ENCODE data around the gene TNS3.

TNS3 gene

DNA sequence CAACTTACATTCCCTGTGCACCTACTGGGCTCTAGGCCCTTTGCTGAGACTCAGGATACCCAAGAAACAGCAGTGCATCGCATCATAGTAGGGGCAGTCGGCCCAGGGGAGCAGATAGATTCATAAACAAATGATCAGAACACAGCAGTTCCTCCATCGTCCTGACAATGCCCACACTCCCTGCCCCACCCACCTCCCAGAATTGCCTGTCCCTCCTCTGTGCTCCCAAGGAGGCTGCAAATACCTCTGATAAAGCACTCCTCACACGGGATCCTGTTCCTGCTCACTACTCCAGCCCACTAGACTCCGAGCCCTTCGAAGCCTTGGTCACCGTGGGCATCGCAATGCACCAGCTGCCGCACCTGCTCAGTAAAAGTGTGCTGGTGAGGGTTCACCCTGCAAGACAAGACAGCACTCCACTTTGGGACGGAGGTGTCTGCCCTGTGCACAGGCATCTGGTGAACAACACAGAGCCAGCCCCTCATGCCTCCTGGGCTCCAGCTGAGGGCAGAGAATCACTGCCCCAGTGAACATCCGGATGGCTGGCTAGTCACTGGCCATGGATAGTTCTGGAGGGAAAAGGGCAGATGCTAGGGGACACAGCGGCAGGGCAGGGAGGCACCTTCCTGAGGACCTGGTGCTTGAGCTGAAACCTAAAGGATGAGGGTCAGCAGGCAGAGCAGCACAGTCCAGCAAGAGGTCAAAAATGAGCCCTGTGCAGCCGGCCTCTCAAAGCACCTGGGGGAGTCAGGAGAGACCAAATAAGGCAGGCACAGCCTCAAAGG, 60.7 kb downstream of the TNS3 start:
- DNase-seq (ENCODE audit: low read depth): no peak

DNA sequence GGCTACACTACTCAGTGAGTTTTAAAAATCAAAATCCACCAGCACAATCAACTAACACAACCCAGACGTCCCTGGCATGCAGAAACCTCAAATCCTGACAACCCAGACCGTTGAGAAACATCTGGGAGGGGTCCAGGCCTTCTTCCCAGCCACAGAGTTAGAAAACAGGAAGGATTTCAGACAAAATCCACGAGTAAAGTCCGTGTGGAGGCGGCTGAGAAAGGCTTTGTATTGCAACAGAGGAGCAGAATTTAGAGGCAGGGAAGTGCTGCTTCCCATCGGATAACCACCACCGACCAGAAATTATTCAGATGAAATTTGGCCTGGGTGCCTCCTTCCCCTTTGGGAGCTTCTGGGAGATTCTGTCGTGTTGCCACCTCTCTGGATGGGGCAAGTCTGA, 61.5 kb downstream of the TNS3 start:
- DNase-seq (ENCODE audit: low read depth): no peak

DNA sequence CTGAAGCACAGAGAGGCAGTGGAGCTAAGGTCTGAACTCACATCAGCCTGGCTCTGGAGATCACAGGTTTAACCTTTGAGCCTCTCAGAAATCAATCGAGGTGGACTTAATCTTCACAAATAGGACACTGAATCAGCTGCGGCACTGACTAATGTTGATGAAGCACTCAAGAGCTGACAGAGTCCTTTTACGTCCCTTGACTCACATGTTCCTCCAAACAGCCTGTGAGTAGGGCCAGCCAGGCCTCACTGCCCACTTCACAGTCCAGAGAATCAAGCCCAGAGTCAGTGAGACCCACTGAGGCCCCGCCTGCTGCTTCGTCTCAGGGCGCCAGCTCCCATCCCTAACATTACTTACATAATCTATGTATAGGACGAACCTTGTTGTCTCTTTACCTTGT, 63.1 kb downstream of the TNS3 start:
- no peak for DNase-seq (ENCODE audit: low read depth)

DNA sequence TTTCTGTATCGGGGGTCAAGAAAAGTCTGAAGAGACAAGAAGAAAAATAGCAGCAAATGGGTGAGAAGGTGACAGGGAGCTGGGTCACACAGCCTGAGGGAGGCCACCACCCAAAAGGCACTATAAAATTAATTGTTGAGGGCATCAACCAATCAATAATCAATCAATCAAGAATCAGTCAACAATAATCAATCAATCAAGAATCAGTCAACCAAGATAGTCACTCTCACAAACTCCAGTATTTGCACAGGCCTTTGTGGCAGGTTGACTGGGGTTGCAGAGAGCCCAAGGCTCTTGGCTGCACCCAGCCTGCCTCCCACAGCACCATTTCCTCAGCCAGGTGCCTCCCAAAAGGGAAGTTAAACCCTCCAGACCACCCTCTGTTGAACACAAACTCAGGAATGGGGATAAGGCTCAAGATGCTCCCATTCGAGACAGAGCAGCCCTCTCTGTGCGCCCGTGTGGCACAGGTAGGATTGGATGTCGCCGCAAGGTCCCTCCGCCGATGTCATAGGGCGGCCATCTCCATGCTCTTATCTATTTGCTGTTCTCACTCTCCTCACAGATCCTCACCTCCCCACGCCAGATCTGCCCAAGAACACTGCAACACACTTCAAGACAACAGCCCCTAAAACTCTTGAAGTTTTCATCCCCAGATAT, 64.0 kb downstream of the TNS3 start:
- no peak for DNase-seq (ENCODE audit: low read depth)

DNA sequence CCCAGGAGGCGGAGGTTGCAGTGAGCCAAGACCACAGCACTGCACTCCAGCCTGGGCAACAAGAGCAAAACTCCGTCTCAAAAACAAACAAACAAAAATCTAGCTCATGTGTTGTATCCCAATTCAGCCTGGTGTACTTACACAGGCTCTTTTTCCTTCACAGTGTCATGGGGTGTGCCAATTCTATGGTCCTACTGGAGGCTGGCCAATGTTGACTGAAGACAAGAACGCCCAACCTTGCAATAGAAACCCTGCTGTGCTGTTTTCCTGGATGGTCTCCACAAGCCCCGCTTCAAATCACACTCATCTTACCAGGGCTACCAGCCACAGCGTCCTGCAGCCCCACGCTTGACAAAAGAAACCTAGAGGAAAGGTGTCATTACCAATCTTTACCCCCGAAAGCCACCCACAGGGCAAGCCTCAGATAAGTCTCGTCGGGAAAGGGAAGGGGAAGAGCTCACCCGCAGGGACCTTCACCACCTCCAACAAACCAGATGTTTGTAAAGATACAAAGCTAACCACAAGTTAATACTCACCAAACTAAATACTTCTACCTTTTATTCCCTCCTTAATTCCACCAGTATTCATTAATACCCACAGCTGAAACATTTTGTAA, 64.8 kb downstream of the TNS3 start:
- no peak for DNase-seq (ENCODE audit: low read depth)

DNA sequence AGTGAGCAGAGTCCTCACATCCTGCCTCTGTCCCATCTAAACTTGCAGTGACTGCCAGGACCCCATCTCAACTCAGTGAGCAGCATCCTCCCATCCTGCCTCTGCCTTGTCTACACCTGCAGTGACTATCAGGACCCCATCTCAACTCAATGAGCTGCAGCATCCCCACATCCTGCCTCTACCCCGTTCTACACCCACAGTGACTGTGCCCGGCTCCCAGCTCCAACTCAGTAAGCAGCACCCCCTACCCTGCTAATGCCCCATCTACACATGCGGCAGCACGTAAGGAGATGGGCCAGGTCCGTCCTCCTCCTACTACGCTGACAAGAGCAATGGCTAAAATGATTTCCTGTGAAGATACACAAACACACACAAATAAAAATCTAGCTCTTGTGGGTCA, 65.5 kb downstream of the TNS3 start:
- no peak for DNase-seq (ENCODE audit: low read depth)

DNA sequence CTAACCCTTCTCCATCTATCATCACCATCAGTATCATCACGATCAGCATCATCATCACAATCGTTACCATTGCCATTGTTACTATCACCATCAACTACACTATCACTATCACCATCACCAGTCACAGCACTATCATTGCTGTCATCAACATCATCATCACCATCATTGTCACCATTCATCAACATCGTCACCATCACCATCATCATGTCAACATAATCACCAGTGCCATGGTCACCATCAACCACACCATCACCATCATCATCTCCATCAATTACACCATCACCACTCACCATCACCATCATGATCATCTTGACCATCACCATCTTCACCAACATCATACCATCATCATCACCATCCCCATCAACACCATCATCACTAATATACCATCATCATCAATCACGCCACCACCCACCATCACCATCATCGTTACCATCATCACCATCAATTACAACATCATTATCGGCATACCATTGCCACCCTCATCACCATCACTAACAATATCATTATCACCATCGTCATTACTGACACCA, 66.5 kb downstream of the TNS3 start:
- no peak for DNase-seq (ENCODE audit: low read depth)

DNA sequence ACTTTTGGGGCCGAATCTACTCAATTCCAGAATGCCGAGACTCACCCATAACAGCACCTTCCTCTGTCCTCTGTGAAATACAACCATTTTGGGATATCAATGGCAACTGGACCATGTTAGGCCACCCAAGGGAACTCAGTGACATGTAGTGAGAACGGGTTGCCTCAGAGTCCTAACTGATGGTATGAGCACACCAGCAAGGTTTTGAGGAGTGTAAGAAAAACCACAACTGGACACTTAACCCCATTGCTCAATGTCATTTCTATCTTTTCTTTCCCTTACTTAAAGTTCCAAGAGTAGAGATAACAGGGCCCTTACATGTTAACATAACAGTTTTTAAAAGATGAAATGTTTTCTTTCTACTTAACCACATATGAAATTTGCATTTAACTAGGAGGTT, 67.1 kb downstream of the TNS3 start:
- no peak for DNase-seq (ENCODE audit: low read depth)

DNA sequence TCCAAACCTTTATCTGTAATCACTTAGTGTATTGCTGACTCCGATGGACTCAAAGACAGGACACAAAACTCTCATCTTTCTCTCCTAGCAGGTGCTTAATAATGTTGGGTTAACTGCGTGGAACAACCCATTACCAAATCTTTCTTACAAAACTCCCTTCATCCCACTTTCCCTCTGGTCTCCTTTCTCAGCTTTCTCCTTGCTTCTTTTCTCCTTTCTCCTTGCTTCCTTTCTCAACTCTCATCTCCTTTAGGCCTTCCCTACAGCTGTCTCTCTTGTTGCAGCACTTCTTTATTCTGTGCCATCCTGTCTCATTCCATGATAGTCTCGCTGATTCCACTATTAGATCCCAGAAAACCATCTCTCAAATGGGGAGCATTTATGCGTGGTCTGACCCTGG, 67.5 kb downstream of the TNS3 start:
- no peak for DNase-seq (ENCODE audit: low read depth)

DNA sequence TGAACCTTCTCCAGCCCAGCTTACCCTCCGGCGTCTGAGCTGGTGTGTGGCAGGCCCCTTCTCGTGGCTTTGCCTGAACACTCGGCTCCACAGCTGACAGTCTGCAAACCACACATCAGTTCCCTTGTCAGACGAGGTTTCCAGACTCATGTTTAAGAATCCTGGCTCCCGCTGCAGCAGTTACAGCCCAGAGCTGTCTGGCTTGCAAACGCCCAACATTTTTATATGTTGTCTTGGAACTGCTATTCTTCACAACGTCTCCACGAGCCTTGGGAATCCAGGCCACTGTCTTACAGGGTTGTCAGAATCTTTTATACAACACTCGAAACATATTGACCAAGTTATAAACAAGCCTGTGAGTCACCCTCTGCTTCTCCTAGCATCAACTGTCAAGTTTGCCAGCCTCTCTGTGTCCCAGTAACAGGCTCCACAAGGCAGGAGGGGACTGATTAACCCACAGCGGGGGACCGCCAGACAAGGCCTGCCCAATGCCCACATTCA, 68.1 kb downstream of the TNS3 start:
- no peak for DNase-seq (ENCODE audit: low read depth)

DNA sequence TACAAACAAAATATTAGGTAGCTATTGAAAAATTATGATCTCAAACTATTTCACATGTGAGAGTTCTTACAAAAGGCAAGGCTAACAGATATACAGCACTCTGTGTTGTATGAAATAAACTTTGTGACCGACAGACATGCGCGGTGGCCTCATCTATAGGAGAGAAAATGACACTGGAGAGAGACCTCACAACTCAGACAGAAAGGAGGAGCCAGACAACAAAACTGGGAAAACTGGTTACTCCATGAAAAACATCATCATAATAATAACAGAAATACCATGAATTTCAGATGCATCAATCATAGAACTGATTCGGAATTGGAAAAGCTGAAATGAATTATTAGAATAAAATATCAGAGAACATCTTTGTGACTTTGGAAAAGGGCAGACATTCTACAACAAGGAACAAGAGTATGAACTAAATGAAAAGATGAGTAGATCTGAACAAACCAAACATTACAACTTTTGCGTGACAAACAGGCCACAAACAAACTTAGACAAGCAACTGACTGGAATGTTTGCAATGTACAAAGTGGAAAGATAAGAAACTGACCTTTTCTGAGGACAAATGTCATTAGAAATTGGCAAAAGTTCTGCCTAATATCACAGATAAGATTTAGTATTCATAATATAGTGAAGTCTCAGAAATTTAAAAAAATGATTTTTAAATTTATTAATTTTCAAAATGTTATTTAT, 69.3 kb downstream of the TNS3 start:
- DNase-seq (ENCODE audit: low read depth): no peak

DNA sequence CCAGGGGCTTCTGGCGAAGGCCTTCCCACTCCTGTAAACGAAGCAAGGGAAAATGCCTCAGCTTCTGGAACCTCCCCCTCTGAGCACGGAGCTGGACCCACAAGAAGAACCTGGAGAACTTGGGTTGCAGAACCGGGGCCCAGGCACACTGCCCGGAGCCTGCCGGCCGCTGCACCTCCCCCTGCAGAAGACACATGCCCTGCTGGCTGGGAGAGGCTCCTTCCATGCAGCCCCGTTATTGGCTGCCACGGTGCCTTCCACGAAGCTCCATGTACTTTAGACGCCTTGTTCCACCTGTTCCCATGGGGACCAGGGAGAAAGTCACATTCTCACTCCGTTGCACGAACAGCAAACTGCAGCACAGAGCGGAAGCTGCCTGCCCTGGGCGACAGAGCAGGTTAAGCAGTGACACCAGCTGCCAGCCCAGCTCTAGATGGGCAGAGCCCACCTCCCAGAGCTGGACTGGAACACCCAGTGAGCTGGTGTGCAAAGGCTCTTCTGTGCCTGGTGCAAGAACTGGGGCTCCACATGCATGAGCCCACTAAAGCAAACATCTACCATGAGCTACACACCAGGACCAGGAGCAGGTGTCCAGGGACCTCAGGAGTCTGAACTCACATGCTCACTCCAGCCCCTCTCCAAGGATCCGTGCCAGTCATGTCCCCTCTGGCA, 70.1 kb downstream of the TNS3 start:
- no peak for DNase-seq (ENCODE audit: low read depth)

DNA sequence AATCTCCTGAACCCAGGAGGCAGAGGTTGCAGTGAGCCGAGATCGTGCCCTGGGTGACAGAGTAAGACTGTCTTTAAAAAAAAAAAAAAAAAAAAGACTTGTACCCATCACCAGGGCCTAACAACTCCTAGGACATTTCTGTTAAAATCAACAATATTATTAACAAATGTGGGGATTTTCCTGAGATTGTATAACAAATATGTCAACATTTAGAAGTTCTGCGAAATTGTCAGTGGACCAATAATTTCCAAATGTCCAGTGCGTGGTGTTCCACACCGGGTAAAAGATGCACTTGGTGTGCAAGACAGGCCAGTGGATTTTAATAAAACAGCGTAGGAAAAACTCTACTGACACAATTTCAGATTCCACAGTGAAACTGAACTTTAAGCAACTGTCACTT, 71.1 kb downstream of the TNS3 start:
- DNase-seq (ENCODE audit: low read depth): no peak

DNA sequence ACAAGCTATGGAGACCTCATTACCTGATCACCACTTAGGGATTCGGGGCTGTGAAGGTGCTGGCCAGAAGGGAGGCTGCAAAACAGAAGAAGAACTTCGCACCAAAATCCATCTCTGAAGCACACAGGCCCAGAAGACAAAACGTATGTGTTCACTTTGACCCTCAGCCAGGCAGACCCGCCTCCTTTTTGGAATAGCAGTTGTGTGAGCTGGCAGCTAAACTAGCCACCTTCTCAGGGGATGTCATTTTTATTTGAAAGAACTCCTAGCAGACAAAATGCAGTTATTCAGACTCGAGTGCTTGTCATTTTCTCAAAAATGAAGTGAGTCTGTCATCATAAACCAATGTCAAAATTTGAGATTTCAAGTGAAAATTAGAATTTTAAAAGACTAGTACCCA, 71.7 kb downstream of the TNS3 start:
- DNase-seq (ENCODE audit: low read depth): no peak

DNA sequence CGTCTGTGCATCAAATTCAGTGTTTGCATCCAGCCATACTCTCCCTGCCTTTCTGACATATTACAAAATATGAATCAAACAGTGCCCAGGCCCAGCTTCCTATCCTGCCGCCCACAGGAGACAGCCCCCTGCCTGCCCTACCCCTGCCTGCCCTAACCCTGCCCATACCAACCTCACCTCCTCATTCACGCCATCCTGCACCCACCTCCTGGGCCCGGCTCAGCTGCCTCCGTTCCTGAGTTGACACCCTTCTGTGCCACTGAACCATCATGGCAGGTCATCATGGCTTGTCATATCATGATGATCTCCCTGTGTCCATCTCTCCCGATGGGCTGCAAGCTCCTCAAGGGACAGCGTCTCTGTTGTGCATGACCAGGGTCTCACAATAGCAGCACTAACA, 72.3 kb downstream of the TNS3 start:
- DNase-seq (ENCODE audit: low read depth): no peak

DNA sequence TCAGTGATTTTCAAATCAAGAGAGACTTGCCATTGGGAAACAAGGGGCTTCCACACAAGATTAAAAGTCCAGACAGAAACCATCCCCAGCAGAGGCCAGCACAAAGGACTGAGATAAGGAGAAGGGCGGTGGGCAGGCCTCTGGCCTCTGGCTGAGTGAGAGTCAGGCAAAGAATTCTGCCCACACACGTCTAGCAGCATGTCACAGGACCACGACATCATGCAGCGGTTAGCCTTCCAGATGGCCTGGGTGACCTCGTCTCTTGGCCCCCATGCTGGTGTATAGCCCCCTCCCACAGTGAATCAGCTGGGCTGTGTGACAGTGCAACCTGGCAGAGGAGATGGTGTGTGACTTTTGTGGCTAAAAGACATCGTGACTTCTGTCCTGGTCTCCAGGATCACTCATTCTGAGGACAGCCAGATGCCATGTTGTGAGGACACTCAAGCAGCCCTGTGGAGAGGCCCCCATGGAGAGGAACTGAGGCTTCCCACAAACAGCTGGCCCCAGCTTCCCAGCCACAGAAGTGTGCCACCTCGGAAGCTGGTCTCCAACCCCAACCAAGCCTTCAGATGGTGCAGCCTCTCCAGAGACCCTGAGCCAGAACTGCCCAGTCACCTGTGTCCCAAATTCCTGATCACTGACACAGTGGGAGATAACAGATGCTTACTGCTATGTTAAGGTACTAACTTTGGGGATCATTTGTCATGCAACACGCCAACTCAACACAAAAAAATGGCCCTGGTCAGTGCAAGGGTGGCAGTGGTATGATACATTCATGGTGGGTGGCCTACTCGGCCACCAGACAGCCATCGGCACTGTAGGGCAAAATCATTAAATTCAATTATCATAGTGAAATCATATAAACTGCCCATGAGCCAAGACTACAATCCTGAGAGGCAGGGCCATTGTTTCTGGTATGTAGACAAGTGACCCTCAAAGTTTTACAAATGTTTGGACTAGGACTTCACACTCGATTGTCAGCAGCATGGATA, 73.2 kb downstream of the TNS3 start:
- no peak for DNase-seq (ENCODE audit: low read depth)

DNA sequence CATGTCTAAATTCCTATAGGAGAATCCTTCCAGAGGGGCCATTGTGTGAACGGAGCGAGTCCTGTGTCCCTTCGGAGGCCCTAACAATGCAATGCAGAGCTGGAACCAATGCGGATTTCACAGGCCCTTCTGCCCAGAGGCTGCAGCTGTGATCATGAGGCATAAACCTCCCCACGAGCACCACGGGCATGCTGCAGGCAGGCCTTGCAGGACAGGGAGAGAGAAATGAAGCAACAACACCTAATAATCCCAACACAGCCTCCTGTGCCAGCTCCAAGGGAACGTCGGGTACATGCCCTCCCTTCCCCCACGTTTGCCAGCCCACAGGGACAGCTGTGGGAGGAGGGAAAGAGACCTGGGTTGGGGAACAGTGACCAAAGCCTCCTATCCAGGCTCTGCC, 74.4 kb downstream of the TNS3 start:
- DNase-seq (ENCODE audit: low read depth): no peak

DNA sequence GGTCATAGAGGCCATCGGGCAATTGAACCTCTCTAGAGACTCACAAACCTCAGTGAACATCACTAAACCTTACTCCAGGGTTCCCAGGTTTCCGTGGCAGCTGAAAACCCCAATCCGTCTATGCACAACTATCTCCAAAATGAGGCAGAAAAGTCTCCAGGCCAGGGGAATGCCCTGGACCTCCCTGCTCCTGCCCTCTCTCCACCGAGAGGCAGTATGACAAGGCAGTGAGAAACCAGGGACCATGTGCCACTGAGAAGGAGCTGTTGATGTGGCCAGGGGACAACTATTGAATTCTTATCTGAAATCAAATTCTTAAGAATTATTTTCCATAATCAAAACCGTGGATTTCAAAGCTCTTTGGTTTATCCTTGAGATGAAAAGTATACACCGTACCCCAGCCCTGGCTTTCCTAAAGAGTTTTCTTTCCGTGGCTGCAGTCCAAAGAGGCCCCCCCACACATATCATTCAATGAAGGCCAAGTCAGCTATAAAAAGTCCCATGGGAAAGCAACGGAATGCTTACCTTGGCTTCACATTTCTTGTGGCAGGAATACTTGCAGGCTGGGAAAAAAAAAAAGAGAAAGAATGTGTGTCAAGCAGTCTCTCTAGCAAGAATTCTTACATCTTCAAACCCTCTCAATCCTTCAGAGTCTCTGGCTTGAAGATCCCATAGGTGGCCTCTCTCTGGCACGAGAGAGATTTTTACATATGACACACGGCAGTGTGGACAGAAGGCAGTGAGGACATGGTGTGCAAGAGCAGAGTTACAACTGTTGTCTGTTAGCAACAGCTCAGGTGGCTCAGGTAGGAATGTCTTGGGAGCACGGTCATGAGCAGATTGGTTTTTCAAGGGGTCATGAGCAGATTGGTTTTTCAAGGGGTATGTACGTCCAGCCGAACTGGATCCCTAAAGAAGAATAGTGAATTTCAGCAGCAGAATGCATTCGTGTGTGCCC, 75.2 kb downstream of the TNS3 start:
- no peak for DNase-seq (ENCODE audit: low read depth)

DNA sequence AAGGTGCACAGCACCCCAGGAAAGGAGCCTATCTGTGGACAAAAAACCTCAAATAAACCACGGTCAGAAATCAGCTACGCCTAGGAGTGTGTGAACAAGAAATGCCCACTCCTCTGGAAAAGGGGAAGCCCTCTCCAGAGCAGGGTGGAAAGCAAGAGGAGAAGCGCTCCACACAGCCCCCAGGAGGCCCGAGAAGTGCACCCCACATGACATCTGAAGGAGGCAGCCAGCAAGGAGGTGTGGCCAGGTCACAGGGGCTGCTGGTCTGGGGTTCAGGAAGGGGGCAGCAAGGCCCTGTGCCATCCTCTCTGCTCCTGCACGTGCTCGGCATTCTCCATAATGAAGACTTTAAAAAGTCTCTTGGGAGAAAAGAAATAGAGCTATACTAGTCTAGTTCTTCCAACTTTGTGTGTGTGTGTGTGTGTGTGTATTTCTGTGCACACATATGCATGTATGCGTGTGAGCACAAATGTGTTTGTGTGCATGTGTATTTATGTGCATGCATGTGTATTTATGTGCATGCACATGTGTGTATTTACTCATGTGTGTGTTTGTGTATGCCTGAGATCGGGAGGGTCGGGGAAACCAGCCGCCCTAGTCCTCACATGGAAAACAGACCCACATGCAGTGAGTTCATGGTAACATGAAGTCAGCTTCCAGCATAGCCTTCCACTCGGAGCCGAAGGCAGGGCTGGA, 76.5 kb downstream of the TNS3 start:
- no peak for DNase-seq (ENCODE audit: low read depth)
